Kidney capillary endothelial cell (primary cell): ENCODE measurements around the gene PPT1.

Experiments
- DNase-seq: peaks from one replicate; pipeline ENCODE4 v3.0.0-alpha.2; 2018; ENCODE audit warnings: low spot score

Gene PPT1

DNA sequence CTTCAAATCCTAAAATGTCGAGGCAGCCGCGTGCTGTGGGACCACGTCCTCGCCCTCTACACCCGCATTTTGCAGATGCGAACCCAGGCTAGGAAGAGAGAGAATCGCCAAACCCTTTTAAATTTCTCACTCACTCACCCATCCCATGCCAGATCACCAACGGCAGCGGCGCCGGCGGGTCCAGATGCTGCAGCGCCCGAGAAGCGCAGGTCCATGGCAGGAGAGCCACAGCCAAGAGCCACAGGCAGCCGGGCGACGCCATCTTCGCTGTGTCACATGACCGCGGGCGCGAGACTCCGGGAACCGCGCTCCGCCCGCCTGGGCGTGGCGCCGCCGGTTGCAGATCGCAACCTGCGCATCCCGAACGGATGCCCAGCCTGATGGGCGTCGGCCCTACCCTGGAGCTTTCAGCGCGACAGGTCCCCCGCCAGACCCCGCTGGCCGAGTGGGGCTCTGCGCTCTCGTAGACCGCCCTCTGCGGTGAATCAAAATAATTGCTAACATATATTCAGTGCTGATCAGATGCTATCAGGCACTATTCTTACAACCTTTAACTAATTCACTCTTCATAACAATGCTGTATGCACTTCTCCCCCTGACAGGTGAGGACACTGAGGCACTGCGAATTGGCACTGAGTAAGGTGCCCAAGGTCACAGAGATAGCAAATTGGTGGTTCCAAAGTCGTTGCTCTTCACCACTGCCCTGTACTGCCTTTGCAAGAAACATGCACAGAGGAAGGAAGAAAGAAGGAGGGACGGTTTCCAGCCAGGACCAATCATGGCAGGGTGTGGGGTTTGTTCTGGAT lies at the start of gene PPT1:
Gene PPT1, minus strand, starts transcription at position 276 of the 806 bp plus-strand sequence. Its CDS starts 14 bp downstream, at position 262.
- peak; percentile 59 for DNase-seq

DNA sequence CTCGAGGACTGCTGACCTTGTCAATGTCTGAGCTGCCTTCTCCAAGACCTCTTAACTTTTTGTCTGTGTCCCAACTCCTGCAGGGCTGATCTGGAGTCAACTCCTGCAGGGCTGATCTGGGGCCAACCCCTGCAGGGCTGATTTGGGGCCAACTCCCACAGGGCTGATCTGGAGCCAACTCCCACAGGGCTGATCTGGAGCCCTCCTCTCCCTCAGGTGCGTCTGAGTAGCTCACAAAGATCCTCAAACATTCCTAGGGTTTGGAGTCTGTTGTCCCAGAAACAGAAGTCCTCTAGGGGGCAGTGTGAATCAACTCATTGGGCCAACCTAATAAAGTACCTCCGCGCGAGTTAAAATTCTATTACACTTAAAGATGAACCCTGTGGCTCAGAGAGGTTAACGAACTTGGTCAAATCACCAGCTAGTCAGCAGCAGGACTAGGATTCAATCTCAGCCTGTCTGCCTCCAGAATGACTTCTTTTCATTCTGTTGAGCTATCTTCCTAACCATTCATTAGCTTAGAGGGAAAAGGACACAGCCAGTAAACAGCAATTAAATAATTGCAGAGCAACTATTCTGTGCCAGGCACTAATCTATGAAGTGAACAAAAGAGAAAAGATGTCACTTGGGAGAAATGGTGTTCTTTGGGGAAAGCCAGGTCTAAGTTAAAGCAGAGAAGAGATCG lies 47.0 kb upstream of the PPT1 start:
- peak; percentile 65 for DNase-seq

DNA sequence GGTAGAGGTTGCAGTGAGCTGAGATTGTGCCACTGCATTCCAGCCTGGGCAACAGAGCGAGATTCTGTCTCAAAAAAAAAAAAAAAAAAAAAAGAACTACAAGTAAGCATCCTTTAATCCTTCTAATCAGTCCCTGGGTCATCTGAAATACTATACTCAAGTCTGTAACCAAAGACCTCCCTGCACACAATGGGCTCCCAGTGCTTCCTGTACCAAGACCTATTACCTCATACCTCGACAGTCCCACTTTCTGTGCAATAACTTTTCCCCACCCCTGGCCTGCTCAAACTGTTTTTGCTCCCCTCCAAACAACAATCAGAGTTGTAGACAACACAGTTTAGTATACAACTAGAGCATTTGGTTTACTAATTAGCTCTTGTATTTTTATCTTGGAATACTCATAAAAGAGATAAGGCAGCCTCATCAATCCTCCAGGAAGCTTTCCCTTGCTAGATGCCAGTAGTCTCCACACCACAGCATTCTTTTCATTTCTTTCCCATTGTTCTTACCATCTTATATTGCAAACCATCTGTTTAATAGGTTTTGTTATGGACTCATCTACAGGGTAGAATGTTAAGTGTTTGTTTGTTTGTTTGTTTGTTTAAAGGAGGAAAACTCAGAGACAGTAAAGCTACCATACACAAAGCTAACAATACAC lies 45.0 kb upstream of the PPT1 start:
- DNase-seq, result no peak

DNA sequence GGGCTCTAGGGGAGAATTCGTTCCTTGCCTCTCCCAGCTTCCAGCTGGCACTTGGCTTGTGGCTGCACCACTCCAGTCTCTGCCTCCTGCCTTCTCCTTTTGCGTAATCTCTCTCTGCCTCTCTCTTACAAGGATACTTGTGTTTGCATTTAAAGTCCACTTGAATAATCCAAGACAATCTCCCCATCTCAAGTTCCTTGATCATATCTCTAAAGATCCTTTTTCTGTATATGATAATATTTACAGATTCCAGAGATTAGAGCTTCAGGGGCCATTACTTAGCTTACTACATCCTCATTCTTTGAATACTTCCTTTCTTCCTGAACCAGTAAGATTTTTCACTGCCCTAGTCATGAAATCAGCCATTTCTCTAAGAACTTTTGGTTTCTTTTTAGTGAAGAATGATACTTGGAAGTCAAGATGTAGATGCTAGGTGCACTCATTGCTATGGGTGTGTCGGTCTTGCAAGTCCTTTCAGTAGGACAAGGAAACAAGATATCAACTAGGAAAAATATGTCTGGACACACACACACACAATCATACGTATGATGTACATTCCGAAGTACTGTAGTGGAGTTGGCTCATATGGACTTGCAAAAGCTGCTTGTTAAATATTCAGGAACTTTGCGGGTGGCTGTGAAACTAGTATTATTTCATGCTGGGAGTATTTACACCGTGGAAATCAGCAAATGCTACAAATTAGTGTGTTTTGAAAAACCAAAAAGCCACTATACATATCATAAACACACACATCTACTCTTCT lies 43.3 kb upstream of the PPT1 start:
- no peak for DNase-seq

DNA sequence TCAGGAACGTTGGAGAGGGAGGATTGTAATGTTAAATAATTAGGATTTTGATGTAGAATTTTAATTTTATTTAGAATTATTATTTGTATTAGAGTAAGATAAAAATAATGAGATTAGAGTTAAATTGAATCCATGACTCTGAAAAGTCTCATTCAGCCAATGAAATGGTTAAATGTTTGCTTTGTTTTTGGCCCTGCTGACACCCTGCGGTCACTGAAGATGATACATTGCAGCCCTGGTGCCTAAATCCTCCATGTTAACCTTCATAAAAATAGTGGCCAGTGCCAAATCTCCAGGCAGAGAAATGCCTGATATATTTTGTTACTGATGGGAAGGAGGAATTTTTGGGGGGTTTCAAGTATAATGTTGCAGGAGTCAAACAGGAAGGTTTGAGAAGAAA lies 36.8 kb upstream of the PPT1 start:
- no peak for DNase-seq

DNA sequence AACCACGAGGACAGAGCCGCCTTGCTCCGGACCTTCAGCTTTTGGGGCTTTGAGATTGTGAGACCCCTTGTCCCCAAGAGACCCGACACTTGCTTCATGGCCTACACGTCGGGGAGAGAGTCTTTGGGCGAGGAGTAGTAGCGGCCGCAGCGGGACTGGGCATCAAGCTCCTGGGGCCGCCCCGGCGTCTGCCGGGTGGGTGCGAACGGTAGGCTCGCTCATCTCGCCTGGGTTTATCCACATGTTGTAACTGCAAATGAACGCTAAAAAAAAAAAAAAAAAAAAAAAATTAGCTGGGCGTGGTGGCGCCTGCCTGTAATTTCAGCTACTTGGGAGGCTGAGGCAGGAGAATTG lies 36.2 kb upstream of the PPT1 start:
- DNase-seq, result no peak

DNA sequence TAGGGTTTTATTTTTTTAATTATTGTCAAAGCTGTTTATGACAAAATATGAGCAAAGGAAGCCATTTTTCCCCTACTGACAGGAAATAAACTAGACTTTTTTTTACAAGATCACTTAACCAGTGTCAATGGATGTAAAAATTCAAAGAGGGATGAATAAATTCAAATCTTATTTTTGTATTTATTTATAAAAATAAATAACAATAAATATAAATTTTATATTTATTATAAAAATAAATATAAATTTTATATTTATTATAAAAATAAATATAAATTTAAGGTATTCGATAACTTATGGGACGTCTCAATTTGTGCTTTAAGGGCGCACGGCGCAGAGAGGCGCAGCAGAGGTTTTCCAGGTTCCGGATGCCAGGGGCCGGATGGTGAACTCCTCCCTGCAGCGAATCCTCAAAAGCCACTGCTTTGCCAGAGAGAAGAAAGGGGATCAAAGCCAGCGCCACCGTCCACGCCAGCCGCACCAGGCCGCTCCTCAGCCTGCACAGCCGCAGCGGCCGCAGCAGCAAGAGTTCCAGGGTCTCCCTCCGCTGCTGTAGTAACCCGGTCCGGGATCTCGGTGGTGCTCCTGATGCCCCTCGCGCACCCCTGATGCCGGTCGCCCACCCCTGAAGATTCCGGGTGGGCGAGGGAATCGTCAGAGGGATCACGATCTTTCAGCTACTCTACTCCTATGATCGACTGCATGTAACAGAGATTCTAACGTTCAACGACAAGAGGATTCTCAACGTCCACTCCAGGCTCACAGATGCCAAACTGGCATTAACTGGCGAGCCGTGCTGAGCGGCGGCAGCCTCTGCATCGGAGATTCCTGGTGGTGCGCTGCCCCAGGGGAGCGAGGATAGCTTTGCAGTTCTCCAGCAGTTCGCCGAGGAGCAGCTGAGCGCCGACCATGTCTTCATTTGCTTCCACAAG lies 35.6 kb upstream of the PPT1 start:
- no peak for DNase-seq

DNA sequence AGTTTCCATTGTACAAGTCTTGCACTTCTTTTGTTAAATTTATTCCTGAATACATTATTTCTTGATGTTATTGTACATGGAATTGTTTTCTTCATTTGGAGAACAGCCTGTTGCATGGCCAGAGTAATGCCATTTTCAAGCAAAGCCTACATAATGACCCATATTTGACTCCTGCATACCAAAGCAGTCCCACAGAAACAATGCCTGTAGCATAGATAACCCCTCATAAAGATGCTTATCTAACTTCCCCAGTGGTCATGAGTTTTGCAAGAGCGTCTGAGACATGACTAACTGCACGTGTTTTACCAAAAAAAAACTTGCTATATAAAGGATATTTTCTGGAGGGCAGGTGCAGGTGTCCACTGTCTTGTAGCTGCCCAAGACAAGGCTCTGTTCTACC lies 33.8 kb upstream of the PPT1 start:
- DNase-seq, result no peak

DNA sequence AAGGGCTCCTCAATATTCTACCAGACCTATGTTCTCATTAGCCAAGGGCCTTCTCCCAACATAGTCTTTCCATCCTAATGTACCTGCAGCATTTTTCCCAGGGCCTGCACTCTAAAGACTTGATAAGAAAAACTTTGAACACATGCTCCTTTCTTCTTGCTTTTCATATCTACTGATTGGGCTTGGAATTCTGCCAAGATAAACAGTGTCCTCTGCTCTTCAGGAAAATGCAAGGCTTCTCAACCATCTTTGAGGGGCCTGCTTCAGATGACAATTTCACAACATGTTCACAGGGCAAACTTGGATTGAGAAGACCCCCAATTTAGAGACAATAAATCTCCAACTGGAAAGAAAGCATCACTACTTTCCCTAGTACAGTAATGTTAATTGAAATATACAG lies 25.8 kb upstream of the PPT1 start:
- DNase-seq, result no peak

DNA sequence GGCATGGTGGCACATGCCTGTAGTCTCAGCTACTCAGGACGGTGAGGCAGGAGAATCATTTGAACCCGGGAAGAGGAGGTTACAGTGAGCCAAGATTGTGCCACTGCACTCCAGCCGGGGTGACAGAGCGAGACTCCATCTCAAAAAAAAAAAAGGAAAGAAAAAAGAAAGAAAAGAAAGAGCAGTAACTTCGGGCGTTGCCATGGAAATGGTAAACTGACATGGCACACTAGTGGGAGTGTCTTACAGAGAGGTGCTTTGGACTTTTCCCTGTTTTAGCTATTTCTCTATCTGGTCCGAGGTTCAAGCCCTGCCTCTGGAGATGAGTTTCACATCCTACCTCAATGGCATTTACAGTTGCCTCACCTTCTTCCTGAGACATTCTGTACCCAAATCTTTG lies 23.1 kb upstream of the PPT1 start:
- no peak for DNase-seq

DNA sequence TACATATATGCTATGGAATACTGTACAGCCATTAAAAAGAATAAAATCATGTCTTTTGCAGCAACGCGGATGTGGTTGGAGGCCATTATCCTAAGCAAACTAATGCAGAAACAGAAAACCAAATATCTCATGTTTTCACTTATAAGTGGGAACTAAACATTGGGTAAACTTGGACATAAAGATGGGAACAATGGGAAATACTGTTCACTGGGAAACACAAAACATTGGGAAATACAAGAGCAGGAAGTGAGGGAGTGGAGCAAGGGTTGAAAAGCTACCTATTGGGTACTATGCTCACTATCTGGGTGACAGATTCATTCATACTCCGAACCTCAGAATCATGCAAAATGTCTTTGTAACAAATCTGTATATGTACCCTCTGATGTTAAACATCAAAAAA lies 17.3 kb upstream of the PPT1 start:
- DNase-seq, result no peak

DNA sequence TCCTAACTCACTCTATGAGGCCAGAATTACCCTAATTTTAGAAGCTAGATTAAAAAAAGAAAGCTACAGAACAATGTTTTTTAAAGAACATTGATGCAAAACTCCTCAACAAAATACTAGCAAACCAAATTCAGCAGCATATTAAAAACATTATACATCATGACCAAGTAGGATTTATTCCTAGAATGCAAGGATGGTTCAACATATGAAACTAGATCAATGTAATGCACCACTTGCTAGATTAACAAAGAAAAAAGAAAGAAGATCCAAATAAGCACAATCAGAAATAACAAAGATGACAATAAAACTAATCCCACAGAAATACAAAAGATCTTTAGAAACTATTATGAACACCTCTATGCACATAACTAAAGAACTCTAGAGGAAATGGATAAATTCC lies 13.3 kb upstream of the PPT1 start:
- no peak for DNase-seq

DNA sequence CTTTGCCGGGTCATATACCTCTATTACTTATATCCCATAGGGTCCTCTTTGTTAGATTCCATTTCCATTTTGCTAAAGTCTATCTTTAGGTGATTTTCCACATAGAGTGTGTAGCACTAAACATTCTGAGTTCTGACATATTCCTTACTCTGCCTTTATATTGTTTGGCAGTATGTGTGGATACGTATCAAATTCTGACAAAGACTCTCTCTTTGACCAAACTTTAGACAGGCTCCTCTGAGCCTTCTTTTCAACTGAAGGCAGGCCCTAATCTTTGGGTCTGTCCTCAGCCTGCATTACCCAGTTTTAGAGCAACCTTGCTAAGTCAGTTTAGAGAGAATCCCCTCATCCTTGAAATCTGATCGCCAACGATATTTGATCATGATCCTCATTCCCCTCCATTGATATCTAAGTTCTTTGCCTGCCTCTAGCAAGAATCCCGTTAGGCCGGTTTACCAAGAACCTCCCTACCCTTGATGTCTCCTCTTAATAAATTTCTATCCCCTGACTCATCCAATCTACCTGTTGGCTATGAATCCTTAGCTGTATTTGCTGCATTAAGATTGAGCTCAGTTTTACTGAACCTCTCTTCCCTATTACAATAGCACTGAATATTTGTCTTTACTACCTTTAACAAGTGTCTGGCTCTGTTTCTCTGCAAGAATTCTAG lies 10.4 kb upstream of the PPT1 start:
- no peak for DNase-seq

DNA sequence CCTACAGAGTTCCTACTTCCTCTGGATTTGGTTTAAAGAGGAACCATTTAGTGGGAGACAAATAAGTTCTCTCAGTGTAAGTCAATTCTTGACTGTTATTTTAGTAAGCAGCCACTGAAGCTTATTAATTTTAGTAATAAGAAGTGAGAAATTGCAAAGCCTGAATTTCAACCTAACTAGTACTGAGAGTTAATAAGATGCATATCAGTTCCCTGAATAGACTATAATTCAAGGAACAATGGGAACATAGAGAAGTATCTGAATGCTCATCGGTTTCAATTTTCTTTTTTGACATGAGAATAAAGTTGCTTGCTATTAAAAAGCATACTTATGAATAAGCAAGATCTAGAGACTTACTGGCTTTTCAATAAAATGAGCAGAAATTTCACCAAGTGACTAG lies 8.0 kb upstream of the PPT1 start:
- DNase-seq, result no peak

DNA sequence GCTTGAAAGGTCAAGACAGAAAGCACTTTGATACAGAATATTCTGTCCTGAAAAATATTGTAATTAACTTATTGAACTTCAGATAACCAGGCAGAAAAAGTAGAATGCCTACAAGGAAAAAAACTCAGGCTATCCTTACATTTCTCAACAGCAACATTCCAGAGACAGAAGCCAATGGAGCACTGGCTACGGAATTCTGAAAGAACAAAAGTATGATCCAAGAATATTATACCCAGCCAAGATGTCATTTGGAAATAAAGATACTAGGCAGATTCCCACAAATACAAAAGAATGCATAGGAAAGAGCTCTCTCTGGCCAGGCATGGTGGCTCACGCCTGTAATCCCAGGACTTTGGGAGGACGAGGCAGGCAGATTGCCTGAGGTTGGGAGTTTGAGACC lies 5.8 kb upstream of the PPT1 start:
- no peak for DNase-seq

DNA sequence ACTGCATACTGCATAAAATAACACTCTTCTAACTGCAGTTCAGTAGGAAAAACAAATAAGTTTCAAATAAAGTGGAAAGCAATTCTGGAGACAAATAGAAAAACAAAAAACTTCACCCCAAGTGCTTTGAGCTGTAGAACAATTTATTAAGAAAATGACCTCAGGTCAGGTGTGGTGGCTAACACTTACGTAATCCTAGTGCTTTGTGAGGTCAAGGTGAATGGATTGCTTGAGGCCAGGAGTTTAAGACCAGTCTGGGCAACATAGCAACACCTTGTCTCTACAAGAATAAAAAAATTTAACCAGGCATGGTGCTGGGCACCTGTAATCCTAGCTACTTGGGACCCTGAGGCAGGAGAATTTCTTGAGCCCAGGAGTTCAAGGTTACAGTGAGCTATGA lies 5.0 kb upstream of the PPT1 start:
- DNase-seq, result no peak

DNA sequence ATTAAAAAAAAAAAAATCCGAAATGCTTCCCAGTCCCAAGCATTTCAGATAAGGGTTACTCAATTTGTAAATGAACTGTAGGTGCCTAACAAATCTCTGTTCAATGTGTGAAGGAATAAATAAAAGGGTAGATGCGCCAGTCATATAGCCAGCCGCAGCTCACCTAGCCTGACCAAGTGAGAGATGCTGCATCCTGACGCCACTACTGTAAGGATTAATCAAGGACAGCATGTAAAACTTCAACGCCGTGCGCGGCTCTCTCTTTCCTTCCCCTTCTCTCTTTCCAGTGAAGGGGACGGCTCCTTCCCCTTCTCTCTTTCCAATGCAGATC lies 441 bp downstream of the PPT1 start:
- DNase-seq, result no peak

DNA sequence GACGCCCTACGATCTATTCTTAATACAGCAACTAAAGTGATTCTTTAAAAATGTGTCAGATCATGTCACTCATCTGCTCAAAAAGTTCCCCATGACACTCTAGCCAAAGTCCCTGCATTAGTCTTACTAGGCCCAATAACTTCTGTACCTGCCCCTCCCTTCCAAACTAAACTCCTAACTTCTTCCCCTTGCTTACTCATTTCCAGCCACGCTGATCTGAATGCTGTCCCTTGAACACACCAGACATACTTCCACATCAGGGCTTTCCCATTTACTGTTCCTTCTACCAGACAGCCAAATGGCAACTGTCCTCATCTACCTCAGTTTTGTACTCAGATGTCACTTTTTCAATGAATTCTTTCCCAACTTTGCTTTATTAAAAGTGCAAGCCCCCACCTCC lies 1.2 kb downstream of the PPT1 start:
- no peak for DNase-seq

DNA sequence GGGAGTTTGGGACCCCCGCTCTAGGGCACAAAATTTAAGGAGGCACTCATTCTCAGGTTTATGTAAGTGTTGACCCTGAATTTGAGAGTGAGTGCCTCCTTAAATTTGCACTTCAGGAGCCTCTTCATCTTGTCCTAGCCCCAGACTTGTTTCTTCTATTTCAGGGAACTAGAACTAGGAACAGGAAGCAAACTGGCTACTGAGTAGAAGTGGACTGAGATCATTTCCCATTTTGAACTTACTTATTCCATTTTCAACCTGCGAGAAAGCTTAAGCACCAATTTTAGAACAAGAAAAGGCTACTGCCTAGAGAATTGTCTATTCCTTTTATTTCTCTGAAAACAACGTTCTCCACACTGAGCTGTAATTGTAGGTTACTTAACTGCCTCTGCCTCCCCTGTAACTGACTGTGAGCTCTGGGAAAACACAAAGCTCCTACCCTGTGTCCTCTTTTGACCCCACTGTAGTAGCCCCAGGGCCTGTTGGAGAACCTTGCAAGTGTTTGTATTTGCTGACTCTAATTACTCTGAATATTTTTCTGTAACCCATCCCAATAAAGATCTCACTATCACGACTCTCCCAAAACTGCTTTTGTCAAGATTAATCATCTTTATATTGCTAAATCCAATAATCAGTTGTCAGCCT lies 2.5 kb downstream of the PPT1 start:
- no peak for DNase-seq
